Measurements from ENCODE around the gene ZNF787. TPM values are rescaled to one million over a fixed set of nuclear protein-coding genes. Genes with fewer than 3 reads are reported as not detected.

ZNF787 gene
- total RNA-seq, 1 donor: 15.9 TPM

GRCh38 chr19:56159622-56160271 lies 38.7 kb upstream of the ZNF787 start:
- no peak for TF ChIP-seq CTCF (IDR thresholded peaks at IDR 0.05; ENCODE audit: insufficient read depth, low read length)
- no peak overlapping the region for H3K4me3 ChIP-seq (ENCODE audit: low read depth, low read length)
- no peak for DNase-seq (ENCODE audit: low read depth)

- H3K4me3 ChIP-seq (ENCODE audit: low read depth, low read length): no peak overlapping the region
- no peak for DNase-seq (ENCODE audit: low read depth)
- no peak for TF ChIP-seq CTCF (IDR thresholded peaks at IDR 0.05; ENCODE audit: insufficient read depth, low read length)
These were observed 38.0 kb upstream of the ZNF787 start for GRCh38 chr19:56159009-56159559.

- no peak for TF ChIP-seq CTCF (IDR thresholded peaks at IDR 0.05; ENCODE audit: insufficient read depth, low read length)
- no peak for DNase-seq (ENCODE audit: low read depth)
- no peak overlapping the region for H3K4me3 ChIP-seq (ENCODE audit: low read depth, low read length)
These were observed 37.2 kb upstream of the ZNF787 start for GRCh38 chr19:56158170-56158757.

GRCh38 chr19:56156768-56157167 lies 35.7 kb upstream of the ZNF787 start:
- DNase-seq (ENCODE audit: low read depth): no peak
- TF ChIP-seq CTCF (IDR thresholded peaks at IDR 0.05; ENCODE audit: insufficient read depth, low read length): no peak
- H3K4me3 ChIP-seq (ENCODE audit: low read depth, low read length): no peak overlapping the region

GRCh38 chr19:56155124-56155687 lies 34.1 kb upstream of the ZNF787 start:
- TF ChIP-seq CTCF (IDR thresholded peaks at IDR 0.05; ENCODE audit: insufficient read depth, low read length): peak; percentile 28
- no peak for DNase-seq (ENCODE audit: low read depth)

GRCh38 chr19:56153507-56153906 lies 32.4 kb upstream of the ZNF787 start:
- TF ChIP-seq CTCF (IDR thresholded peaks at IDR 0.05; ENCODE audit: insufficient read depth, low read length): no peak
- no peak for DNase-seq (ENCODE audit: low read depth)
- H3K4me3 ChIP-seq (ENCODE audit: low read depth, low read length): no peak overlapping the region

More at GRCh38 chr19:56155124-56155687, 34.1 kb upstream of the ZNF787 start:
- no peak overlapping the region for H3K4me3 ChIP-seq (ENCODE audit: low read depth, low read length)
